Tibial nerve (tissue), 4 donors: ENCODE measurements around the gene MTA3. TPM values are rescaled to one million over a fixed set of nuclear protein-coding genes. Genes with fewer than 3 reads are reported as not detected.

Experiments used
- DNase-seq, 2 donors: peaks; one replicate each; pipeline ENCODE4 v3.0.0-alpha.2; 2019; ENCODE audit warnings: low spot score in 2 of 2
- H3K27ac ChIP-seq, 4 donors: fragments of 200-600 bp; sonication (generic) in 3 of 4; one replicate each; pipeline ENCODE4 v1.5.1; 2017 to 2019; ENCODE audit warnings: mild to moderate bottlenecking in 1 of 4
- H3K27me3 ChIP-seq, 2 donors: fragments of 200-600 bp; sonication (generic) in 1 of 2; one replicate each; pipeline versions ENCODE4 v1.5.1 to v1.6.0; 2017 to 2019
- H3K36me3 ChIP-seq, 3 donors: fragments of 200-600 bp; sonication (generic); one replicate each; pipeline ENCODE4 v1.5.1; 2018 to 2019
- H3K4me1 ChIP-seq, 4 donors: fragments of 200-600 bp; sonication (generic) in 3 of 4; one replicate each; pipeline ENCODE4 v1.5.1; 2017 to 2019
- H3K4me3 ChIP-seq, 4 donors: fragments of 200-600 bp; sonication (generic) in 3 of 4; one replicate each; pipeline ENCODE4 v1.5.1; 2017 to 2019; ENCODE audit warnings: mild to moderate bottlenecking in 1 of 4, moderate library complexity in 1 of 4
- H3K9me3 ChIP-seq, 4 donors: fragments of 200-600 bp; sonication (generic) in 3 of 4; one replicate each; pipeline ENCODE4 v1.5.1; 2017 to 2019
- CTCF ChIP-seq, 5 experiments: fragments of 200-600 bp in 3 of 5; fragments of 450-650 bp in 2 of 5; sonication (generic) in 3 of 5; IDR thresholded peaks; one replicate each; pipeline ENCODE4 v1.5.1; 2016 to 2019; ENCODE audit warnings: antibody characterized with exemption in 5 of 5, mild to moderate bottlenecking in 3 of 5, moderate library complexity in 2 of 5
- EP300 ChIP-seq, 2 donors: sonication (generic); formaldehyde crosslinking; IDR thresholded peaks; one replicate each; pipeline ENCODE4 v1.6.1; 2017; ENCODE audit warnings: antibody characterized with exemption in 2 of 2, mild to moderate bottlenecking in 1 of 2
- POLR2A ChIP-seq, 2 donors: fragments of 450-650 bp; IDR thresholded peaks; one replicate each; pipeline ENCODE4 v1.6.1; 2017; ENCODE audit warnings: antibody characterized with exemption in 2 of 2, mild to moderate bottlenecking in 2 of 2, moderate library complexity in 2 of 2
- WGBS, 2 donors: methylation state at CpG; one replicate each; pipeline ENCODE4 v1.1.5; 2018; 5-methylcytosine and 5-hydroxymethylcytosine counted together
- total RNA-seq, 4 donors: library from RNA; depleted of rRNA; stranded (reverse); fragments of >200 nt; gene quantifications; one replicate each; pipeline ENCODE4 v1.1.0, GENCODE V29; 2016

MTA3 gene
- total RNA-seq, 4 donors from 2014 or later: 33.1 to 47.0 (median 42.5) TPM

GRCh38 chr2:42585779-42586178, 17.3 kb downstream of the MTA3 start:
- no peak for DNase-seq
- WGBS, 2 donors: 72 to 77% methylated on average over 4 of the region's 4 CpGs
- no peak overlapping the region for H3K27ac ChIP-seq
- H3K4me1 ChIP-seq: no peaks in the 10 kb centered on the region
- no peaks in the 10 kb centered on the region for H3K9me3 ChIP-seq
- H3K4me3 ChIP-seq: no peak overlapping the region
- peaks cover 0 to 46% (median 0%) of the 10 kb centered on the region in 3 donors for H3K36me3 ChIP-seq
- no peaks in the 10 kb centered on the region for H3K27me3 ChIP-seq
- TF ChIP-seq POLR2A (IDR thresholded peaks at IDR 0.05): no peak
- no peak for TF ChIP-seq EP300 (IDR thresholded peaks at IDR 0.05)
- TF ChIP-seq CTCF (IDR thresholded peaks at IDR 0.05): no peak

- WGBS, 2 donors: 90 to 92% methylated on average over 4 of the region's 4 CpGs
- peaks cover 0 to 31% (median 0%) of the 10 kb centered on the region in 3 donors for H3K36me3 ChIP-seq
- no peak for TF ChIP-seq POLR2A (IDR thresholded peaks at IDR 0.05)
Measured at GRCh38 chr2:42587526-42588117, 19.2 kb downstream of the MTA3 start.

GRCh38 chr2:42588121-42588520, 19.7 kb downstream of the MTA3 start:
- no peak for DNase-seq
- WGBS, 2 donors: 96 to 97% methylated on average over 1 of the region's 1 CpG
- H3K4me3 ChIP-seq: no peak overlapping the region

More at GRCh38 chr2:42587526-42588117, 19.2 kb downstream of the MTA3 start:
- no peak for DNase-seq
- no peak overlapping the region for H3K4me3 ChIP-seq
- H3K4me1 ChIP-seq: no peaks in the 10 kb centered on the region
- no peaks in the 10 kb centered on the region for H3K27me3 ChIP-seq
- H3K9me3 ChIP-seq: no peaks in the 10 kb centered on the region
- no peak overlapping the region for H3K27ac ChIP-seq

GRCh38 chr2:42590176-42590575, 21.7 kb downstream of the MTA3 start:
- Histone ChIP-seq H3K27me3 (no peaks in the 10 kb centered on the region), H3K9me3 (no peaks in the 10 kb centered on the region), H3K36me3 (peaks cover 0 to 27% (median 0%) of the 10 kb centered on the region in 3 donors), H3K27ac (no peak overlapping the region), H3K4me1 (no peaks in the 10 kb centered on the region), H3K4me3 (no peak overlapping the region)
- WGBS, 2 donors: 78 to 84% methylated on average over 2 of the region's 2 CpGs
- DNase-seq: no peak
- TF ChIP-seq CTCF (IDR thresholded peaks at IDR 0.05) (no peak), POLR2A (IDR thresholded peaks at IDR 0.05) (no peak), EP300 (IDR thresholded peaks at IDR 0.05) (no peak)

More at GRCh38 chr2:42588121-42588520, 19.7 kb downstream of the MTA3 start:
- no peak for TF ChIP-seq CTCF (IDR thresholded peaks at IDR 0.05)
- no peak for TF ChIP-seq POLR2A (IDR thresholded peaks at IDR 0.05)
- TF ChIP-seq EP300 (IDR thresholded peaks at IDR 0.05): no peak
- no peaks in the 10 kb centered on the region for H3K4me1 ChIP-seq
- H3K36me3 ChIP-seq: peaks cover 0 to 27% (median 0%) of the 10 kb centered on the region in 3 donors
- H3K27me3 ChIP-seq: no peaks in the 10 kb centered on the region
- H3K9me3 ChIP-seq: no peaks in the 10 kb centered on the region
- H3K27ac ChIP-seq: no peak overlapping the region

GRCh38 chr2:42593282-42593681, 24.9 kb downstream of the MTA3 start:
- Histone ChIP-seq H3K4me3 (no peak overlapping the region), H3K27ac (no peak overlapping the region), H3K9me3 (no peaks in the 10 kb centered on the region), H3K4me1 (peaks cover 0 to 4% (median 0%) of the 10 kb centered on the region in 4 donors), H3K36me3 (peaks cover 0 to 15% (median 0%) of the 10 kb centered on the region in 3 donors), H3K27me3 (no peaks in the 10 kb centered on the region)
- no peak for DNase-seq
- TF ChIP-seq POLR2A (IDR thresholded peaks at IDR 0.05) (no peak), EP300 (IDR thresholded peaks at IDR 0.05) (no peak), CTCF (IDR thresholded peaks at IDR 0.05) (no peak)
- 96 to 97% methylated on average over 5 of the region's 5 CpGs for WGBS, 2 donors
